Esophagus muscularis mucosa (tissue), 3 donors: Measurements from ENCODE around the gene MARVELD2.

Source experiments
- EP300 ChIP-seq: sonication (generic); formaldehyde crosslinking; IDR thresholded peaks from one replicate; pipeline ENCODE4 v1.6.1; 2017; ENCODE audit warnings: antibody characterized with exemption
- POLR2A ChIP-seq: fragments of 450-650 bp; IDR thresholded peaks from one replicate; pipeline ENCODE4 v1.6.1; 2017; ENCODE audit warnings: antibody characterized with exemption, moderate library complexity, mild to moderate bottlenecking, low read depth
- POLR2AphosphoS5 ChIP-seq, 2 donors: sonication (generic); formaldehyde crosslinking; IDR thresholded peaks; one replicate each; pipeline ENCODE4 v1.6.1; 2017; ENCODE audit warnings: antibody characterized with exemption in 2 of 2

DNA sequence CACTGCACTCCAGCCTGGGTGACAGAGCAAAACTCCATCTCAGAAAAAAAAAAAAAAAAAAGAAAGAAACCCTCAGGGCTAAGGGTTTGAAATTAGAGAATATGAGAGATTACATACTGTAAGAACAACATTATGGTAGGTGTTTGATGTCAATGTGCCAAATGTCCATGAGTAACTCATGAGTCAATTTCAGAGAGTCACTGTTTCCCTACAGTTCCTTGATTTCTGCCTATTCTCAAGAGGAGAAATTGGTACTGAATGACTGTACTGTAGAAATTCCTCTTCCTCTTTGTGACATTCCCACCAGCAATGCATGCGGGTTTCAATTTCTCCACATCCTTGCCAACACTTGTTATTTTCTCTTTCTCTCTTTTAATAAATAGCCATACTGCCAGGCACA, 35.2 kb downstream of the MARVELD2 start:
- TF ChIP-seq EP300 (no peak), POLR2A (no peak), POLR2AphosphoS5 (IDR thresholded peaks at IDR 0.05) (no peak)
